ENCODE results near the gene LITAF. TPM values are rescaled to one million over a fixed set of nuclear protein-coding genes. Genes with fewer than 3 reads are reported as not detected.

Gene LITAF
- polyA plus RNA-seq, 3 donors = 67.9 to 118 (median 69.0) TPM

DNA sequence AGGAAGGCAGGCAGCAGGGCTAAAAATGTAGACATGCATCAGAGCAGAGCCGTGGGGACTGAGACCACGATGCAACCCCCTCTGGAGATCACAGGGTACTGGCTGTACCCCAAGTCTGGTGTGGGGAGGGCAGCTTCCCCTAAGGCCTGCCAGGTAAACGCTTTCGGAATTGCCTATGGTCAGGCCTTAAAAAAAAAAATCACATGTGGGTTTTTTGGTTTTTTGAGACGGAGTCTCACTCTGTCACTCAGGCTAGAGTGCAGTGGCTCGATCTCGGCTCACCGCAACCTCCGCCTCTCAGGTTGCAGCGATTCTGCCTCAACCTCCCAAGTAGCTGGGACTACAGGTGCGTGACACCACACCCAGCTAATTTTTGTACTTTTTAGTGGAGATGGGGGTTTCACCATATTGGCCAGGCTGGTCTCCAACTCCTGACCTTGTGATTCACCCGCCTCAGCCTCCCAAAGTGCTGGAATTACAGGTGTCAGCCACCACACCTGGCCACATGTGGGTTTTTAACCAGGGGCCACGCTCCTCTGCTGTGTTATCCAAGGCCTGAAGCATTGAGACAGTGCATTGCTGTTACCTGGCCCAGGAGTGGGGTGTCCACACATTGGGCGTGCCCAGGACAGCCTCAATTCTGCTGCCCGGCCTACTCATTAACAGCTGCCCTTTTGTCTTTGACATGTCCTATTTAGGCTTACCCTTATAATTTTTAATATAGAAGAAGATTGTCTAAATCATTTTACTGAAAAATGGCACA, 50.4 kb downstream of the LITAF start:
- Histone ChIP-seq H3K9me3 (replicated peaks in 1 of 2; ENCODE audit: control insufficient read depth in 1 of 2, insufficient read depth in 1 of 2, low read length in 2 of 2) (no peaks in the 10 kb centered on the region), H3K79me2 (ENCODE audit: insufficient read depth, low read length) (no peaks in the 10 kb centered on the region), H4K20me1 (ENCODE audit: insufficient read depth, low read length) (no peaks in the 10 kb centered on the region), H3K4me2 (replicated peaks; ENCODE audit: extremely low read depth, low read length, poor library complexity, severe bottlenecking) (no peak overlapping the region), H3K9ac (ENCODE audit: insufficient read depth, low read length, poor library complexity, severe bottlenecking) (no peak overlapping the region), H3K27me3 (ENCODE audit: control insufficient read depth in 2 of 2, insufficient read depth in 2 of 2, low read length in 2 of 2) (no peaks in the 10 kb centered on the region), H3K4me3 (replicated peaks in 1 of 3; ENCODE audit: low read depth in 2 of 3, low read length in 3 of 3) (no peak overlapping the region), H3K27ac (ENCODE audit: low read depth in 1 of 2, low read length in 2 of 2) (no peak overlapping the region), H3K4me1 (ENCODE audit: control insufficient read depth in 1 of 2, insufficient read depth in 2 of 2, low read length in 2 of 2) (peaks cover 16 to 22% of the 10 kb centered on the region in 2 donors), H2AFZ (ENCODE audit: insufficient read depth, low read depth, low read length, poor library complexity, severe bottlenecking) (no peak overlapping the region), H3K36me3 (replicated peaks in 1 of 2; ENCODE audit: control insufficient read depth in 1 of 2, insufficient read depth in 2 of 2, low read length in 2 of 2) (no peaks in the 10 kb centered on the region)
- peaks cover 28% of the 10 kb centered on the region for H3K4me1 Mint-ChIP-seq
- H3K9me3 Mint-ChIP-seq = peaks cover 0 to 1% (median 0%) of the 10 kb centered on the region in 7 donors
- no peak for DNase-seq
- no peak overlapping the region for H3K27ac Mint-ChIP-seq
- H3K4me3 Mint-ChIP-seq = no peak overlapping the region
- TF ChIP-seq, protein P1, sequence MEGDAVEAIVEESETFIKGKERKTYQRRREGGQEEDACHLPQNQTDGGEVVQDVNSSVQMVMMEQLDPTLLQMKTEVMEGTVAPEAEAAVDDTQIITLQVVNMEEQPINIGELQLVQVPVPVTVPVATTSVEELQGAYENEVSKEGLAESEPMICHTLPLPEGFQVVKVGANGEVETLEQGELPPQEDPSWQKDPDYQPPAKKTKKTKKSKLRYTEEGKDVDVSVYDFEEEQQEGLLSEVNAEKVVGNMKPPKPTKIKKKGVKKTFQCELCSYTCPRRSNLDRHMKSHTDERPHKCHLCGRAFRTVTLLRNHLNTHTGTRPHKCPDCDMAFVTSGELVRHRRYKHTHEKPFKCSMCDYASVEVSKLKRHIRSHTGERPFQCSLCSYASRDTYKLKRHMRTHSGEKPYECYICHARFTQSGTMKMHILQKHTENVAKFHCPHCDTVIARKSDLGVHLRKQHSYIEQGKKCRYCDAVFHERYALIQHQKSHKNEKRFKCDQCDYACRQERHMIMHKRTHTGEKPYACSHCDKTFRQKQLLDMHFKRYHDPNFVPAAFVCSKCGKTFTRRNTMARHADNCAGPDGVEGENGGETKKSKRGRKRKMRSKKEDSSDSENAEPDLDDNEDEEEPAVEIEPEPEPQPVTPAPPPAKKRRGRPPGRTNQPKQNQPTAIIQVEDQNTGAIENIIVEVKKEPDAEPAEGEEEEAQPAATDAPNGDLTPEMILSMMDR (IDR thresholded peaks at IDR 0.05) = no peak
- intact Hi-C loops (cut with micrococcal nuclease) = no loop called here
- peaks cover 4 to 8% (median 7%) of the 10 kb centered on the region in 3 donors for H3K27me3 Mint-ChIP-seq (ENCODE audit: low read depth in 3 of 3)
- H3K36me3 Mint-ChIP-seq = no peaks in the 10 kb centered on the region
- 93% methylated on average over 12 of the region's 15 CpGs for WGBS (ENCODE audit: insufficient coverage)

- Histone ChIP-seq H3K79me2 (ENCODE audit: insufficient read depth, low read length) (no peaks in the 10 kb centered on the region), H3K4me3 (replicated peaks in 1 of 3; ENCODE audit: low read depth in 2 of 3, low read length in 3 of 3) (no peak overlapping the region), H3K36me3 (replicated peaks in 1 of 2; ENCODE audit: control insufficient read depth in 1 of 2, insufficient read depth in 2 of 2, low read length in 2 of 2) (no peaks in the 10 kb centered on the region), H3K9ac (ENCODE audit: insufficient read depth, low read length, poor library complexity, severe bottlenecking) (no peak overlapping the region), H3K4me1 (ENCODE audit: control insufficient read depth in 1 of 2, insufficient read depth in 2 of 2, low read length in 2 of 2) (peaks cover 16 to 22% of the 10 kb centered on the region in 2 donors), H4K20me1 (ENCODE audit: insufficient read depth, low read length) (no peaks in the 10 kb centered on the region), H3K4me2 (replicated peaks; ENCODE audit: extremely low read depth, low read length, poor library complexity, severe bottlenecking) (no peak overlapping the region), H3K27me3 (ENCODE audit: control insufficient read depth in 2 of 2, insufficient read depth in 2 of 2, low read length in 2 of 2) (no peaks in the 10 kb centered on the region), H3K27ac (ENCODE audit: low read depth in 1 of 2, low read length in 2 of 2) (no peak overlapping the region), H2AFZ (ENCODE audit: insufficient read depth, low read depth, low read length, poor library complexity, severe bottlenecking) (no peak overlapping the region), H3K9me3 (replicated peaks in 1 of 2; ENCODE audit: control insufficient read depth in 1 of 2, insufficient read depth in 1 of 2, low read length in 2 of 2) (no peaks in the 10 kb centered on the region)
- WGBS (ENCODE audit: insufficient coverage) = 88% methylated on average over 9 of the region's 11 CpGs
- intact Hi-C loops (cut with micrococcal nuclease) = no loop called here
- DNase-seq = no peak
- TF ChIP-seq, protein P1 (IDR thresholded peaks at IDR 0.05) = no peak
- Mint-ChIP-seq H3K9me3 (peaks cover 0 to 1% (median 0%) of the 10 kb centered on the region in 7 donors), H3K27ac (no peak overlapping the region), H3K4me3 (no peak overlapping the region), H3K36me3 (no peaks in the 10 kb centered on the region), H3K4me1 (peaks cover 26% of the 10 kb centered on the region), H3K27me3 (ENCODE audit: low read depth in 3 of 3) (peaks cover 4 to 10% (median 7%) of the 10 kb centered on the region in 3 donors)
These were observed 51.2 kb downstream of the LITAF start for GRCh38 chr16:11535494-11535893.

Measured in CD14-positive monocyte (primary cell).